ENCODE data around the gene ITPKC.

DNA sequence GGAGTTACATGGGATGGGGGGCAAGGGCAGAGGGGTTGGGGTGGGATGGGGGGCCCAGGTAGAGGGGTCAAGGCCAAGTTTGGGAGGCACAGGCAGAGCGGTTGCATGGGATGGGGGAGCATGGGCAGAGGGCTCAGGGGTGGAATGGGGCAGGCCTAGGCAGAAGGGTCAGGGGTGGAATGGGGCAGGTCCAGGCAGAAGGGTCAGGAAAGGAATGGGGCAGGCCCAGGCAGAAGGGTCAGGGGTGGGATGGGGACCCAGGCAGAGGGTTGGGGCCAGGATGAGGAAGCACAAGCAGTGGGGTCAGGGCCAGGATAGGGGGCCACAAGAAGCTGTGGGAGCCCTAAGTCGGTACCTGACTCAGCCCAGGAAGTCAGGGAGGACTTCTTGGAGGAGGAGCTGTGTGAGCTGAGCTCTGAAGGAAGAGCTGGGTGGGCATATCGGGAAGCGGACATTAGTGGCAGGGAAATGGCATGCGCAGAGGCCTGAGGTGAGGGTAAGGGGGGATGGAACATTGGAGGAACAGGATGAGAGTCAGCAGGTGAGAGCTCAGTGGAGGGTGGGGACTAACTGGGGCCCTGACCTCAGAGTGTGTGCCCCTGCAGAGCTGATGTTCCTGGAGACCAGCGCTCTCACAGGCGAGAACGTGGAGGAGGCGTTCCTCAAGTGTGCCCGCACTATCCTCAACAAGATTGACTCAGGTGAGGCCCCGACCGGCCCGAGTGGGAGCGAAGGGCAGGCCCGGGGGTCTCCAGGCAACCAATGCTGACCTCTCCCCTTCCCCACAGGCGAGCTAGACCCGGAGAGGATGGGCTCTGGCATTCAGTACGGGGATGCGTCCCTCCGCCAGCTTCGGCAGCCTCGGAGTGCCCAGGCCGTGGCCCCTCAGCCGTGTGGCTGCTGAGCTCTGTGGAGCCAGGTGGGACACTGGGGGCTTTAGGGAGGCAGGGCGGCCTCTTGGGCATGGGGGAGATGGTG, 69.4 kb downstream of the ITPKC start:
- TF ChIP-seq, protein P1, sequence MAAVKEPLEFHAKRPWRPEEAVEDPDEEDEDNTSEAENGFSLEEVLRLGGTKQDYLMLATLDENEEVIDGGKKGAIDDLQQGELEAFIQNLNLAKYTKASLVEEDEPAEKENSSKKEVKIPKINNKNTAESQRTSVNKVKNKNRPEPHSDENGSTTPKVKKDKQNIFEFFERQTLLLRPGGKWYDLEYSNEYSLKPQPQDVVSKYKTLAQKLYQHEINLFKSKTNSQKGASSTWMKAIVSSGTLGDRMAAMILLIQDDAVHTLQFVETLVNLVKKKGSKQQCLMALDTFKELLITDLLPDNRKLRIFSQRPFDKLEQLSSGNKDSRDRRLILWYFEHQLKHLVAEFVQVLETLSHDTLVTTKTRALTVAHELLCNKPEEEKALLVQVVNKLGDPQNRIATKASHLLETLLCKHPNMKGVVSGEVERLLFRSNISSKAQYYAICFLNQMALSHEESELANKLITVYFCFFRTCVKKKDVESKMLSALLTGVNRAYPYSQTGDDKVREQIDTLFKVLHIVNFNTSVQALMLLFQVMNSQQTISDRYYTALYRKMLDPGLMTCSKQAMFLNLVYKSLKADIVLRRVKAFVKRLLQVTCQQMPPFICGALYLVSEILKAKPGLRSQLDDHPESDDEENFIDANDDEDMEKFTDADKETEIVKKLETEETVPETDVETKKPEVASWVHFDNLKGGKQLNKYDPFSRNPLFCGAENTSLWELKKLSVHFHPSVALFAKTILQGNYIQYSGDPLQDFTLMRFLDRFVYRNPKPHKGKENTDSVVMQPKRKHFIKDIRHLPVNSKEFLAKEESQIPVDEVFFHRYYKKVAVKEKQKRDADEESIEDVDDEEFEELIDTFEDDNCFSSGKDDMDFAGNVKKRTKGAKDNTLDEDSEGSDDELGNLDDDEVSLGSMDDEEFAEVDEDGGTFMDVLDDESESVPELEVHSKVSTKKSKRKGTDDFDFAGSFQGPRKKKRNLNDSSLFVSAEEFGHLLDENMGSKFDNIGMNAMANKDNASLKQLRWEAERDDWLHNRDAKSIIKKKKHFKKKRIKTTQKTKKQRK (IDR thresholded peaks at IDR 0.05; ENCODE audit: low read depth, low read length), result no peak
- TF ChIP-seq SP1 (IDR thresholded peaks at IDR 0.05; ENCODE audit: low read depth, low read length) (no peak), NFIC (IDR thresholded peaks at IDR 0.05; ENCODE audit: low read depth, low read length) (no peak), POLR2A (IDR thresholded peaks at IDR 0.05; ENCODE audit: low read depth, low read length) (no peak), ZNF274 (IDR thresholded peaks at IDR 0.05; ENCODE audit: insufficient read depth, insufficient read length) (no peak), EZH2 (IDR thresholded peaks at IDR 0.05; ENCODE audit: borderline replicate concordance, control insufficient read depth, low read depth, low read length) (no peak), MXI1 (IDR thresholded peaks at IDR 0.05; ENCODE audit: low read depth, low read length) (no peak), GABPA (IDR thresholded peaks at IDR 0.05; ENCODE audit: low read depth) (no peak), PAX5 (IDR thresholded peaks at IDR 0.05; ENCODE audit: borderline replicate concordance, low read depth, low read length) (no peak), BRCA1 (IDR thresholded peaks at IDR 0.05; ENCODE audit: low read depth, low read length) (no peak), ESRRA (IDR thresholded peaks at IDR 0.05; ENCODE audit: low read length) (no peak), SRF (IDR thresholded peaks at IDR 0.05; ENCODE audit: low read depth in 2 of 2, low read length in 2 of 2) (no peak)
- TF ChIP-seq, protein P2, sequence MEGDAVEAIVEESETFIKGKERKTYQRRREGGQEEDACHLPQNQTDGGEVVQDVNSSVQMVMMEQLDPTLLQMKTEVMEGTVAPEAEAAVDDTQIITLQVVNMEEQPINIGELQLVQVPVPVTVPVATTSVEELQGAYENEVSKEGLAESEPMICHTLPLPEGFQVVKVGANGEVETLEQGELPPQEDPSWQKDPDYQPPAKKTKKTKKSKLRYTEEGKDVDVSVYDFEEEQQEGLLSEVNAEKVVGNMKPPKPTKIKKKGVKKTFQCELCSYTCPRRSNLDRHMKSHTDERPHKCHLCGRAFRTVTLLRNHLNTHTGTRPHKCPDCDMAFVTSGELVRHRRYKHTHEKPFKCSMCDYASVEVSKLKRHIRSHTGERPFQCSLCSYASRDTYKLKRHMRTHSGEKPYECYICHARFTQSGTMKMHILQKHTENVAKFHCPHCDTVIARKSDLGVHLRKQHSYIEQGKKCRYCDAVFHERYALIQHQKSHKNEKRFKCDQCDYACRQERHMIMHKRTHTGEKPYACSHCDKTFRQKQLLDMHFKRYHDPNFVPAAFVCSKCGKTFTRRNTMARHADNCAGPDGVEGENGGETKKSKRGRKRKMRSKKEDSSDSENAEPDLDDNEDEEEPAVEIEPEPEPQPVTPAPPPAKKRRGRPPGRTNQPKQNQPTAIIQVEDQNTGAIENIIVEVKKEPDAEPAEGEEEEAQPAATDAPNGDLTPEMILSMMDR (IDR thresholded peaks at IDR 0.05 in 2 of 3, conservative IDR thresholded peaks at IDR 0.05 in 1 of 3; ENCODE audit: control insufficient read depth in 2 of 3, extremely low read depth in 1 of 3, insufficient read depth in 1 of 3, low read depth in 3 of 3, low read length in 3 of 3), result no peak

All from GM12878 (cell line).